ENCODE measurements around the gene IQCB1.
"Not testable (repeated sequence)": the region's sequence is repeated elsewhere in the genome, so short reads cannot be mapped to it uniquely, and the experiment has no call there.

Gene IQCB1

GRCh38 chr3:121786485-121786884 is 48.4 kb downstream of the IQCB1 start:
- Histone ChIP-seq H3K27ac (no peak overlapping the region), H3K27me3 (no peaks in the 10 kb centered on the region), H3K9me3 (no peaks in the 10 kb centered on the region), H3K36me3 (peaks cover 36 to 68% (median 67%) of the 10 kb centered on the region in 3 donors), H3K4me3 (no peak overlapping the region), H3K4me1 (no peaks in the 10 kb centered on the region)
- intact Hi-C loops (cut with DNase I; ENCODE audit: low total_unique reads): no loop called here
- no peak for TF ChIP-seq CTCF (IDR thresholded peaks at IDR 0.05)
- no peak for DNase-seq

- DNase-seq; H3K9me3 ChIP-seq; H3K4me1 ChIP-seq; H3K4me3 ChIP-seq; H3K27ac ChIP-seq; intact Hi-C loops (cut with DNase I; ENCODE audit: low total_unique reads); H3K27me3 ChIP-seq: not testable (repeated sequence)
- H3K36me3 ChIP-seq: peaks cover 35 to 69% (median 60%) of the 10 kb centered on the region in 3 donors
These were observed 52.1 kb downstream of the IQCB1 start for GRCh38 chr3:121782784-121783183.

- no peak for DNase-seq
- intact Hi-C loops (cut with DNase I; ENCODE audit: low total_unique reads): no loop called here
- no peaks in the 10 kb centered on the region for H3K4me1 ChIP-seq
- no peak overlapping the region for H3K27ac ChIP-seq
- no peaks in the 10 kb centered on the region for H3K9me3 ChIP-seq
- no peak overlapping the region for H3K4me3 ChIP-seq
- H3K27me3 ChIP-seq: no peaks in the 10 kb centered on the region
- TF ChIP-seq CTCF (IDR thresholded peaks at IDR 0.05): no peak
- H3K36me3 ChIP-seq: peaks cover 39 to 68% (median 59%) of the 10 kb centered on the region in 3 donors
These were observed 53.2 kb downstream of the IQCB1 start for GRCh38 chr3:121781611-121782010.

GRCh38 chr3:121775095-121775494 is 59.8 kb downstream of the IQCB1 start:
- H3K27ac ChIP-seq; H3K4me3 ChIP-seq; intact Hi-C loops (cut with DNase I; ENCODE audit: low total_unique reads); H3K4me1 ChIP-seq; DNase-seq; H3K9me3 ChIP-seq; H3K27me3 ChIP-seq: not testable (repeated sequence)
- peaks cover 61 to 86% (median 65%) of the 10 kb centered on the region in 3 donors for H3K36me3 ChIP-seq

- H3K4me3 ChIP-seq: no peak overlapping the region
- no peaks in the 10 kb centered on the region for H3K27me3 ChIP-seq
- no peak for TF ChIP-seq CTCF (IDR thresholded peaks at IDR 0.05)
- H3K9me3 ChIP-seq: no peaks in the 10 kb centered on the region
- H3K4me1 ChIP-seq: no peaks in the 10 kb centered on the region
- DNase-seq: no peak
- intact Hi-C loops (cut with DNase I; ENCODE audit: low total_unique reads): no loop called here
- H3K36me3 ChIP-seq: peaks cover 30 to 55% (median 32%) of the 10 kb centered on the region in 3 donors
- no peak overlapping the region for H3K27ac ChIP-seq
These were observed 65.6 kb downstream of the IQCB1 start for GRCh38 chr3:121769246-121769645.

- TF ChIP-seq CTCF (IDR thresholded peaks at IDR 0.05): no peak
- Histone ChIP-seq H3K9me3 (no peaks in the 10 kb centered on the region), H3K4me3 (no peak overlapping the region), H3K4me1 (no peaks in the 10 kb centered on the region), H3K27me3 (no peaks in the 10 kb centered on the region), H3K36me3 (peaks cover 30 to 51% (median 31%) of the 10 kb centered on the region in 3 donors), H3K27ac (no peak overlapping the region)
- intact Hi-C loops (cut with DNase I; ENCODE audit: low total_unique reads): no loop called here
- no peak for DNase-seq
These were observed 66.4 kb downstream of the IQCB1 start for GRCh38 chr3:121768452-121768851.

GRCh38 chr3:121759541-121760202 is 75.2 kb downstream of the IQCB1 start:
- Histone ChIP-seq H3K36me3 (no peaks in the 10 kb centered on the region), H3K27me3 (no peaks in the 10 kb centered on the region), H3K4me3 (no peak overlapping the region), H3K4me1 (no peaks in the 10 kb centered on the region), H3K27ac (no peak overlapping the region), H3K9me3 (no peaks in the 10 kb centered on the region)
- DNase-seq: no peak
- intact Hi-C loops (cut with DNase I; ENCODE audit: low total_unique reads): no loop called here
- no peak for TF ChIP-seq CTCF (IDR thresholded peaks at IDR 0.05)
